OCI-LY3 (cell line): Measurements from ENCODE around the gene TOR1AIP1.

ENCODE experiments used
- EZH2phosphoT487 ChIP-seq: fragments of 200-600 bp; shearing (Covaris generic); IDR thresholded peaks from 2 replicates; pipeline ENCODE4 v1.6.1; 2018; ENCODE audit warnings: antibody characterized with exemption, mixed run types, low read depth
- TF ChIP-seq, protein P1 (sequence below): fragments of 200-600, 300-600 bp; sonication (generic); IDR thresholded peaks from 2 replicates; pipeline ENCODE4 v1.5.1; 2014; ENCODE audit warnings: antibody characterized with exemption, low read length, low read depth

DNA sequence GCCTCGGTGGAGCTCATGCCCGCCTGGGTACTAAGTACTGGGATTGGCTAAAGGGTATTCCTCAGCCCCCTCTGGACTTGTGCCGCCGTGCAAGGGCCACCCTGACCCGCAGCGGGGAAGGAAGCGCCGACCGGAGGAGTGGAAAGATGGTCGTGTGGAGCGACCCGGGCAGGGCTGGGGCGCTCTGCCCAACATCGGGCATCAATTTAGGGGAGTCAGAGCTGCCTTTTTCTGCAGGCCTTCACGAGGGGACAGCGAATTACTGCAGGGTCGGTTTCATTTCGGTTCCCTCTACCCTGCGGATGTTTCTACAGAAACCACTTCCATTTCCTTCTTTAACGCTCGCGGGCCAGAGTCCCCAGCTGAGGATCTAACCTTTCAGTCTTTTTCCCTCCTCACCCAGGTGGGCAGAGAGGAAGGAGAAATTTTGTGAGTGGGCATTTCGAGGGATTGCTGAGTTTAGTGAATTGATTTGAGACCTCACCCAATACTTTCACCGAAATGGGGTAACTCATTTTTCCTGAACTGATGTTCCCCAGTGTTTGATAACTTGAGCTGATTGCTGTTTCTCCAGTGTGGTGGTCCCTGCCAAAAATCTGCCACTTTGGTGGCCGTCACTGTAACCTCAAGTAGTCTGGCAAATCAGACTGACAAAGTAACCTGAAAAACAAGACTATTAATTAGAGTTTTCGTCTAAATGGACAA lies 1.1 kb downstream of the TOR1AIP1 start:
- TF ChIP-seq, protein P1, sequence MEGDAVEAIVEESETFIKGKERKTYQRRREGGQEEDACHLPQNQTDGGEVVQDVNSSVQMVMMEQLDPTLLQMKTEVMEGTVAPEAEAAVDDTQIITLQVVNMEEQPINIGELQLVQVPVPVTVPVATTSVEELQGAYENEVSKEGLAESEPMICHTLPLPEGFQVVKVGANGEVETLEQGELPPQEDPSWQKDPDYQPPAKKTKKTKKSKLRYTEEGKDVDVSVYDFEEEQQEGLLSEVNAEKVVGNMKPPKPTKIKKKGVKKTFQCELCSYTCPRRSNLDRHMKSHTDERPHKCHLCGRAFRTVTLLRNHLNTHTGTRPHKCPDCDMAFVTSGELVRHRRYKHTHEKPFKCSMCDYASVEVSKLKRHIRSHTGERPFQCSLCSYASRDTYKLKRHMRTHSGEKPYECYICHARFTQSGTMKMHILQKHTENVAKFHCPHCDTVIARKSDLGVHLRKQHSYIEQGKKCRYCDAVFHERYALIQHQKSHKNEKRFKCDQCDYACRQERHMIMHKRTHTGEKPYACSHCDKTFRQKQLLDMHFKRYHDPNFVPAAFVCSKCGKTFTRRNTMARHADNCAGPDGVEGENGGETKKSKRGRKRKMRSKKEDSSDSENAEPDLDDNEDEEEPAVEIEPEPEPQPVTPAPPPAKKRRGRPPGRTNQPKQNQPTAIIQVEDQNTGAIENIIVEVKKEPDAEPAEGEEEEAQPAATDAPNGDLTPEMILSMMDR: peak; percentile 16; the same call in 1 of the 2 replicates
- TF ChIP-seq EZH2phosphoT487: no peak
